Kidney glomerular epithelial cell (primary cell): Measurements from ENCODE around the gene SLC6A2.
"Not testable (repeated sequence)": the region's sequence is repeated elsewhere in the genome, so short reads cannot be mapped to it uniquely, and the experiment has no call there.

Source experiments
- DNase-seq: peaks from one replicate; lab custom pipeline; 2025; lab: John Stamatoyannopoulos, UW

SLC6A2 gene

GRCh38 chr16:55655897-55656681 is at the start of gene SLC6A2:
Gene SLC6A2, plus strand, starts transcription at chr16:55655988. Its CDS starts 707 bp downstream, at chr16:55656695.
- no peak for DNase-seq

- no peak for DNase-seq
Measured at GRCh38 chr16:55613613-55614335, 42.0 kb upstream of the SLC6A2 start.

DNA sequence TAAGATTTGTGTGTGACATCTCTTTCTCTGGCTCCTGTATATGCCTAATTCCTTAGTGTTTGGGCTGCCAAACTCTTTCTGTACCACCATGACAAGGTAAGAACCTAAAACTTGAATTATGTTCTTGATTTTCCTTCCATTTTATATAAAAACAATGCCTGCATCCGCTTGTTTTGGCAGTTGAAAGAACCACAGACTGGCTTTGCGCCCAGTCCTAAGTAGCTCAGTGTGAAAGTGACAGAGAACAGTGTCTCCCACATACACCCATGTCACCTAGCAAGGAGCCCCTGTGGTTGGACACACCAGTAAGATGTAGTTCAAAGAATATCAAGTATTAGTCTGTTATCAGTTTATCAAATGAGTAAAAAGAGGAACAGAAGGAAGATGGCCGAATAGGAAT is 40.7 kb upstream of the SLC6A2 start:
- DNase-seq = no peak

DNA sequence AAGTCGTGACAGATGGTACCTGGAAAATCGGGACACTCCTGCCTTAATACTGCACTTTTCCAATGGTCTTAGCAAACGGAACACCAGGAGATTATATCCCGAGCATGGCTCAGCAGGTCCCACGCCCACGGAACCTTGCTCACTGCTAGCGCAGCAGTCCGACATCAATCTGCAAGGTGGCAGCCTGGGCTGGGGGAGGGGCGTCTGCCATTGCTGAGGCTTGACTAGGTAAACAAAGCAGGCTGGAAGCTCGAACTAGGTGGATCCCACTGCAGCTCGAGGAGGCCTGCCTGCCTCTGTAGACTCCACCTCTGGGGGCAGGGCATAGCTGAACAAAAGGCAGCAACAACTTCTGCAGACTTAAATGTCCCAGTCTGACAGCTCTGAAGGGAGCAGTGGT is 40.1 kb upstream of the SLC6A2 start:
- not testable (repeated sequence) for DNase-seq

GRCh38 chr16:55621771-55622170 is 34.0 kb upstream of the SLC6A2 start:
- no peak for DNase-seq

DNA sequence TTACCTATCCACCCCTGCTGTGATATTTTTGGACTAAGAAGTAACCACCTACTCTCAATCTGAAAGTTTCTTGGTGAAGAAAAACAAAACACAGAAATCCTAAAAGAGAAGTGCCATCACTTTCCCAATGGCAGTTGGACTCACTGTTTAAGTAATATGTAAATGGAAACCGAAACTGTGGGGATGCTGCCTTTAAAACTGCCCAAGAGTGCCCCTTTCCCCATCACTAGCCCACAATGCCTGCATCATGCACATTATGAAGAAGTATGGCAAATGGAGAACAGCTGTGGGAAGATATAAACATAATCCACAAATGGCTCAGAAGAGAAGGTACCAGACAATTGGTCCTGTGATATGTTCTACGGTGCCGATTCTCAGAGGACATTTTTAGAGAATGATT is 33.5 kb upstream of the SLC6A2 start:
- no peak for DNase-seq

DNA sequence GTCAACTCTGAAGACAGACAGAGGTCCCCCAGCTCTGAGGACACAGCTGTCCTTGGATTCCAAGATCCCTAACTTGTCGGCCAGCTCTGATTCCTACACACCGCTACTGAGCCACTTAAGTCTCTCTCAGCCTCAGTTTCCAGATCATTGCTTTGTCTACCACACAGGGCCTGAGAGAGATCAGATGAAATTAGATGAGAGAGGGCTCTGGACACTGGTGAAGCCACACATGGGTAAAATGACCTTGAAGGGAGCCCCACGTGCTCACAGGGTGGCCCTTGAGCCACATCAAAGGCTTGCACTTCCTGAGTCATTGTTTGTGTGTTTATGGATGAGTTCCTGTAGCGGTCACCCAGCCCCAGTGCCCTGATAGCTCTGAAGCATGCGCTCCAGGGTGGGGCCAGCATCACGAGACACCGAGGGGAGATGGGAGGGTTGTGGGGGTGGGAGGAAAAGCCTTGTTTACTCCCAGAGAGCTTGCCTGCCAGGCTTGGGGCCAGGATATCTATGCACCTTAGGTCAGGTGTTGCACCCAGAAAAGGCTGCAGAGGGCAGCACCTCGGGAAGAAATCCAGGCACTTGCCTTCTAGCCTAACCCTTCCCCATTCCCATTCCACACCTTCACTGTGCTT is 32.7 kb upstream of the SLC6A2 start:
- DNase-seq = no peak

- no peak for DNase-seq
Measured at GRCh38 chr16:55623640-55624039, 32.1 kb upstream of the SLC6A2 start.

- DNase-seq = no peak
Measured at GRCh38 chr16:55624696-55625095, 31.1 kb upstream of the SLC6A2 start.

DNA sequence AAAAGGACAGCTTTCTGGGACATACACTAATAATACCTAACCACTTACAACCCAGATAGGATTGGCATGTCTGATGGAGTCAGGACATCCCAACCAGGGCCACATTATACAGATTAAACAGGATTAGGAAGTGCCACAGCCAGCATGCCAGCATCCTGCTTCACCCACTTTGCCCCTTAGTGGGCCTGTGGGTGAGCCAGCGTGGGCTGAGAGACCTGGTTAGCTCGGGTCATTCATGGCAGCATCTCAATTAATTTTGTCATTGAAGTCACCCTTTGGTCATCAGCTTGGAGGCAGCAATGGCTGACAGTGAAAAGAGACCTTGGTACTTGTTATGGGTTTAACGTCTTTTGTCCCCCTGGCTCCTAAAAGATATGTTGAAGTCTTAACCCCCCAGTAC is 29.9 kb upstream of the SLC6A2 start:
- no peak for DNase-seq

DNA sequence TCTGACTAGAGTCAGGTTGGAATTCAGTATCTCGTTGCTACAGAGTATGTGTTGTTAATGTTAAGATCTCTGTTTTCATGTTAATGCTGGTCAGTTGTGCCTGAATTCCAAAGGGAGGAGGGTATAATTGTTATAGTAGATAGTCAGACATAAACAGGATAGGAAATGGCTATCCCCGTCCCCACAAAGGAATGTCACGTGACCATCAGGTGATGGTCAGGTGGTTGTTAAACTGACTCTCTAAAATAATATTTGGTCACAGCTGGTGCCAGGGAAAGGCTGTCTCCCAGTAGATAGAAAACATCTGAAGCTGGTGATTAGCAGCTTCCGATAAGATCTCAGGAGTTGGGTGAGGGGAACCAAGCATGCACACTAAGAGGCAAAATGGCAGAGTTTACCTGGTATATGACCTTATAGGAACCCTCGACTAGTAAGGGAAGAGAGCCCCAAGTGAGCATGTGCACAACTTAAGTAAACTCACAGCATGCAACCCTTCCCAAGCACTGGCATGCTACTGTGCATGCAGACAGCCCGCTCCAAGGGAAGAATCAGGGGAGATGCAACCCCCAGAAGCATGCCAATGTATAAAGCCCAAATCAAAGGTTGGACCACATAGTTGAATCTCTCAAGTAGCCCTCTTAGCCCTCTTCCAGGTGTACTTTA is 27.4 kb upstream of the SLC6A2 start:
- DNase-seq = no peak

DNA sequence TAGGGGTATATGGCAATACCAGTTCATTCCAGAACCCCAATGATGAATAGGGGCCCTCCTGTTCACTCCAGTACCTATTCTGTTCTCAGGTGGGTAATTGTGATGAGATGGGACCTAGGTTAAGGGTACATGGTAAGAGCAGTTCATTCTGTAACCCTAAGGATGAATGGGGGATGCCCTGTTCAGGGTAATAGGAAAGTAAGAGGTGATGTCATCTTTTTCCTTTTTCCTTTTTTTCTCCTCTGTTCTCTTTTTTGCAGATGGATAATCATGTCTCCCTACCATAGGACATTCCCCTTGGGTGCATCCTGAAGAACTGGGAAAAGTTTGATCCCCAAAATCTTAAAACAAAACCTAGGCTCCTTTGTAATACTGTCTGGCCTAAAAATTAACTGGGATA is 25.0 kb upstream of the SLC6A2 start:
- DNase-seq = no peak

DNA sequence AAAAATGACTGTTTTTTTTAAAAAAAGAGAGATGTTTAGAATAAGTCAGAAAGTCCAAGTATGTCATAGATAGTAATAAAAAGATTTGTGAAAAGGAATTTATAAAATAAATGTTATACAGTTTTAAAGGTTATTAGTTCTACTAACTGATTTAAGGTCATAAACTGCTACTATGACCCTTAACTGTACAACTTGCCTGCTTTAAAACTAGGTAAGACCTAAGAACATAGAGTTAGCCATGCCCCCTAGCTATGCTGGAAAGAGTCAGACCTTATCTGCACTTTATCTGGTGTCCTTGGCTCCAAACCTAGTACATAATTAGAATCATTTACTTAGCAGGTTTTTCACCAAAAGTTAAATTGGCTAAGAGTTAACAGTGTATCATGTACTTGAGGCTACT is 23.5 kb upstream of the SLC6A2 start:
- DNase-seq = no peak

DNA sequence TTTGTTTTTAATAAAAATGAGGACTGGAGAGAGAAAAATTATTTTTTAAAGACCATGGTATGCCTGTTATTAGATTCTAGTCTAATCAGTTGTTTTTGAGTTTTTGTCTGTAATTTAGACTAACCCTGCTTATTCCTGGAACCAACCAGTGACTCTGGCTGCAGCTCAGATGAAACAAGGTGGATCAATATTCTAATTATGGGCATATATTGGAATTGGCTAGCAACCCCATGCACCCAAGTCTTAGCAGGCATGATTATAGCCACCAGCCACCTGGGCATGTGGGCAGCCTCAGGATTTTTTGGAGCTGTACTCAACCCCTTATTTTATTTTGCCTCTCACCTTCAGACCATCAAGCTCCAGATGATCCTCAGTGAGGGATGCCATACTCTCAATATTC is 21.6 kb upstream of the SLC6A2 start:
- no peak for DNase-seq

GRCh38 chr16:55638256-55638655 is 17.5 kb upstream of the SLC6A2 start:
- no peak for DNase-seq

- DNase-seq = no peak
Measured at GRCh38 chr16:55640701-55641327, 15.0 kb upstream of the SLC6A2 start.

DNA sequence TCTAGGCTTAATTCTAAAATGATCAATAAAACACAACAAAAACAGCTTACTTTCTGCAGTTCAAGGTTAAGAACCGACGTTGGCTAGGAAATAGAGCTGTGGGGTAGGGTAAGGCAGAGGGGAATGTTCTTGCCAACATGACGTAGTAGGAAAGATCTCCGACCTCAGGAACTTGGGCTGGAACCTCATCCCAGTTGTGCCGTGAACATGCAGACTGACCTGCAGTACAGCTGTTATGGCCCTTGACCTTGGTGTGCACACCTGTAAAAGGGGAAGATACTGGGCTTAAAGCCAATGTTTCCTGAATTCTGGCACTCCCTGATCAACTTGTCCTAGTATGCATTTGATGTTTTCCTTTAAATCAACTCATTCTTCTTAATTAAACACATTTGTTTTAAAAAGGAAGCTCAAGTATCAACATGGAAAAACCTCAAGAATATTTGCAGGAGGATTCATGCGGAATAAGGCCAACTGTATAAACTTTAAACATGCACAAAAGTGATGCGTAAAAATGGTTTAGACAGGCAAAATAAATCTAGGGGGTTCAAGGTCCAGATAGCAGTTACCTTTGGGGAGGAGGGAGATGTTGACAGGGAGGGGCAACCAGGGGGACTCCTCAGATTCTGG is 14.2 kb upstream of the SLC6A2 start:
- DNase-seq = no peak

DNA sequence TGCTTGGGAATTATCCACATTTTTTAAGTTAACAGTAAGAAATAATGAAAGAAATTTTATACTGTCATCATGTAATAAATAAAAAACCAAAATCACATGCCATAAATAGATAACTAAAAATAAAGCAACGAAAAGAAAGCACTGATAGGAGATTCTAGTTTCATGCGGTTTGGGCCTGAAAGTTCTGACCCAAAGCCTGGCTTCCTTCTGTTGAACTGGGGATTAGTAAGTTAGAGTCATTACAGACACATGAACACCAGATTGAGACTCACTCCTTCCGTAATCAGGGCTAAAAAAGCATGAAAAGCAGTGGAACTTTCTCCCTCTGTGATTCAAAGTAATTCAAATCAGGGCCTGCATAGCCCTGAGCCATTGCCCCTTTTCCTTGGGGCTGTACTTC is 13.2 kb upstream of the SLC6A2 start:
- DNase-seq = no peak

- DNase-seq = no peak
Measured at GRCh38 chr16:55643161-55643970, 12.4 kb upstream of the SLC6A2 start.

DNA sequence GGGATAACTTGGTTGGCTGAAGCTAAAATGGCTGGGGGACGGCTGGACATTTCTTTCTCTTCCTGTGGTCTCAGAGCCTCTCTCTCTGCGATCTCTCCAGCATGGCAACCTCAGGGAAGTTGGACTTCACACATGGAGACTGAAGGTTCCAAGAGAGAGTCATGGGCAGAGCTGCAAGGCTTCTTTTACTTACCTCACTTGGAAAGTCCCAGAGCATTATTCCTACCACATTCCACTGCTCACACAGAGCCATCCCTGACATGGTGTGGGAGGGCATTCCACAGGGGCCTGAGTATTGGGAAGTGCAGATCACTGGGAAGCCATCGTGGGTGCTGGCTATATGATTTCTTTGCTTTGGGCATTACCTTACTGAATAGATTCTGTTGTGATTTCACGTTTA is 9.8 kb upstream of the SLC6A2 start:
- DNase-seq = no peak

DNA sequence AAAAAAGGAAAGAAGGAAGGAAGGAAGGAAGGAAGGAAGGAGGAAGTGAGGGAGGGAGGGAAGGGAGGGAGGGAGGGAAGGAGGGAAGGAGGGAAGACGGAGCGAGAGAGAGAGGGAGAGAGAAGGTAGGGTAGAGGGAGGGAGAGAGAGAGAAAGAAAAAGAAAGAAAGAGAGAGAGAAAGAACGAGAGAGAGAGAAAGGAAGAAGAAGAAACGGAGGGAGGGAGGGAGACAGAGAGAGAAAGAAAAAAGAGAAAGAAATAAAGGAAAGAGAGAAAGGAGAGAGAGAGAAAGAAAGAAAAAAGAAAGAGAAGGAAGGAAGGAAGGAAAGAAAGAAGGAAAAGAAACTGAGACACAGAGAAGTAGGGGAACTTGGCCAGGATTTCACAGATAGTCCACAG is 8.4 kb upstream of the SLC6A2 start:
- no peak for DNase-seq
